Hepatocyte (in vitro differentiated cells): ENCODE data around the gene LBHD2. TPM values are rescaled to one million over a fixed set of nuclear protein-coding genes. Genes with fewer than 3 reads are reported as not detected.
A peak's percentile ranks its signal among the peaks of the same experiment; 100 is the strongest.

ENCODE experiments used
- DNase-seq: peaks from one replicate; pipeline ENCODE4 v3.0.0-alpha.2; 2016; ENCODE audit warnings: low spot score
- H2AFZ ChIP-seq: fragments of 200-600 bp; sonication (generic); 2 replicates; pipeline ENCODE4 v1.6.0; 2016; ENCODE audit warnings: antibody characterized with exemption, mild to moderate bottlenecking
- H3K27ac ChIP-seq: fragments of 200-600 bp; sonication (generic); 2 replicates; pipeline ENCODE4 v1.5.1; 2016; ENCODE audit warnings: mild to moderate bottlenecking
- H3K27me3 ChIP-seq: fragments of 200-600 bp; sonication (generic); 2 replicates; pipeline ENCODE4 v1.6.1; 2016
- H3K36me3 ChIP-seq: fragments of 200-600 bp; sonication (generic); replicated peaks from 2 replicates; pipeline ENCODE4 v1.5.1; 2016; ENCODE audit warnings: low read depth; ENCODE audit not compliant: insufficient read depth
- H3K4me1 ChIP-seq: fragments of 200-600 bp; sonication (generic); 2 replicates; pipeline ENCODE4 v1.5.1; 2016; ENCODE audit warnings: mild to moderate bottlenecking, moderate library complexity; ENCODE audit not compliant: insufficient read depth
- H3K4me2 ChIP-seq: fragments of 200-600 bp; sonication (generic); 2 replicates; pipeline ENCODE4 v1.6.0; 2016
- H3K4me3 ChIP-seq: fragments of 200-600 bp; sonication (generic); 2 replicates; pipeline ENCODE4 v1.5.1; 2016; ENCODE audit warnings: mild to moderate bottlenecking
- H3K79me2 ChIP-seq: fragments of 200-600 bp; sonication (generic); 2 replicates; pipeline ENCODE4 v1.6.0; 2017; ENCODE audit warnings: mild to moderate bottlenecking
- H3K9me2 ChIP-seq: fragments of 200-600 bp; sonication (generic); replicated peaks from 2 replicates; pipeline ENCODE4 v1.6.0; 2017; ENCODE audit warnings: mild to moderate bottlenecking; ENCODE audit not compliant: insufficient read depth
- H3K9me3 ChIP-seq: fragments of 200-600 bp; sonication (generic); 2 replicates; pipeline ENCODE4 v1.5.1; 2016; ENCODE audit warnings: low read depth, mild to moderate bottlenecking
- H4K20me1 ChIP-seq: fragments of 200-600 bp; sonication (generic); 2 replicates; pipeline ENCODE4 v1.6.0; 2016; ENCODE audit warnings: mild to moderate bottlenecking; ENCODE audit not compliant: insufficient read depth, poor library complexity, severe bottlenecking
- EZH2 ChIP-seq: fragments of 200-600 bp; sonication (generic); IDR thresholded peaks from 2 replicates; pipeline ENCODE4 v1.6.1; 2016; ENCODE audit warnings: antibody characterized with exemption, mild to moderate bottlenecking, borderline replicate concordance
- EZH2phosphoT487 ChIP-seq: fragments of 200-600 bp; sonication (generic); IDR thresholded peaks from one replicate; pipeline ENCODE4 v1.6.1; 2018; ENCODE audit warnings: antibody characterized with exemption, mild to moderate bottlenecking, low read depth, moderate library complexity; ENCODE audit not compliant: unreplicated experiment, severe bottlenecking
- WGBS: methylation state at CpG from one replicate; pipeline ENCODE4 v1.1.6; 2016; ENCODE audit warnings: low lambda C conversion rate; ENCODE audit errors: missing lambda C conversion rate; 5-methylcytosine and 5-hydroxymethylcytosine counted together
- polyA plus RNA-seq: library from polyadenylated mRNA; unstranded; fragments of >200 nt; fragmentation: Nextera tagmentation; extraction: Ambion mirVana; gene quantifications from 2 replicates; pipeline ENCODE4 v1.2.1, GENCODE V29; 2016
- total RNA-seq: library from RNA; depleted of rRNA; stranded (reverse); fragments of >200 nt; gene quantifications from 2 replicates; pipeline ENCODE4 v1.2.3, GENCODE V29; 2014
- TF ChIP-seq, protein P1 (sequence below): fragments of 200-600 bp; sonication (generic); IDR thresholded peaks from 2 replicates; pipeline ENCODE4 v1.5.1; 2016; ENCODE audit warnings: antibody characterized with exemption, mild to moderate bottlenecking; ENCODE audit not compliant: poor library complexity

Gene LBHD2
- total and polyA plus RNA-seq, 2 experiments from 2014 or later: 0.21 TPM; not detected in 1

GRCh38 chr14:103058164-103059055, 25.6 kb upstream of the LBHD2 start:
- Histone ChIP-seq H3K9me2 (no peaks in the 10 kb centered on the region), H3K4me1 (peaks cover 34% of the 10 kb centered on the region), H3K79me2 (peaks cover 56% of the 10 kb centered on the region), H2AFZ (peak overlapping the region; percentile 99), H3K27ac (peak overlapping the region; percentile 93), H3K4me3 (peak overlapping the region; percentile 99), H3K9me3 (no peaks in the 10 kb centered on the region), H3K4me2 (peak overlapping the region; percentile 100), H3K27me3 (no peaks in the 10 kb centered on the region), H3K36me3 (no peaks in the 10 kb centered on the region), H4K20me1 (peaks cover 30% of the 10 kb centered on the region)
- 39% methylated on average over 39 of the region's 39 CpGs for WGBS
- peak; percentile 25 for DNase-seq
- TF ChIP-seq EZH2phosphoT487: no peak
- TF ChIP-seq, protein P1, sequence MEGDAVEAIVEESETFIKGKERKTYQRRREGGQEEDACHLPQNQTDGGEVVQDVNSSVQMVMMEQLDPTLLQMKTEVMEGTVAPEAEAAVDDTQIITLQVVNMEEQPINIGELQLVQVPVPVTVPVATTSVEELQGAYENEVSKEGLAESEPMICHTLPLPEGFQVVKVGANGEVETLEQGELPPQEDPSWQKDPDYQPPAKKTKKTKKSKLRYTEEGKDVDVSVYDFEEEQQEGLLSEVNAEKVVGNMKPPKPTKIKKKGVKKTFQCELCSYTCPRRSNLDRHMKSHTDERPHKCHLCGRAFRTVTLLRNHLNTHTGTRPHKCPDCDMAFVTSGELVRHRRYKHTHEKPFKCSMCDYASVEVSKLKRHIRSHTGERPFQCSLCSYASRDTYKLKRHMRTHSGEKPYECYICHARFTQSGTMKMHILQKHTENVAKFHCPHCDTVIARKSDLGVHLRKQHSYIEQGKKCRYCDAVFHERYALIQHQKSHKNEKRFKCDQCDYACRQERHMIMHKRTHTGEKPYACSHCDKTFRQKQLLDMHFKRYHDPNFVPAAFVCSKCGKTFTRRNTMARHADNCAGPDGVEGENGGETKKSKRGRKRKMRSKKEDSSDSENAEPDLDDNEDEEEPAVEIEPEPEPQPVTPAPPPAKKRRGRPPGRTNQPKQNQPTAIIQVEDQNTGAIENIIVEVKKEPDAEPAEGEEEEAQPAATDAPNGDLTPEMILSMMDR: no peak
- TF ChIP-seq EZH2: no peak

- 91% methylated on average over 5 of the region's 5 CpGs for WGBS
- Histone ChIP-seq H3K27ac (no peak overlapping the region), H3K4me1 (peaks cover 32% of the 10 kb centered on the region), H3K4me2 (peak overlapping the region; percentile 100), H3K79me2 (peaks cover 45% of the 10 kb centered on the region), H3K4me3 (no peak overlapping the region), H2AFZ (no peak overlapping the region), H3K9me2 (no peaks in the 10 kb centered on the region), H3K9me3 (no peaks in the 10 kb centered on the region), H3K27me3 (no peaks in the 10 kb centered on the region), H4K20me1 (peaks cover 19% of the 10 kb centered on the region), H3K36me3 (no peaks in the 10 kb centered on the region)
- DNase-seq: no peak
- TF ChIP-seq, protein P1: no peak
- TF ChIP-seq EZH2phosphoT487 (no peak), EZH2 (no peak)
These were observed 24.5 kb upstream of the LBHD2 start for GRCh38 chr14:103059556-103059955.

DNA sequence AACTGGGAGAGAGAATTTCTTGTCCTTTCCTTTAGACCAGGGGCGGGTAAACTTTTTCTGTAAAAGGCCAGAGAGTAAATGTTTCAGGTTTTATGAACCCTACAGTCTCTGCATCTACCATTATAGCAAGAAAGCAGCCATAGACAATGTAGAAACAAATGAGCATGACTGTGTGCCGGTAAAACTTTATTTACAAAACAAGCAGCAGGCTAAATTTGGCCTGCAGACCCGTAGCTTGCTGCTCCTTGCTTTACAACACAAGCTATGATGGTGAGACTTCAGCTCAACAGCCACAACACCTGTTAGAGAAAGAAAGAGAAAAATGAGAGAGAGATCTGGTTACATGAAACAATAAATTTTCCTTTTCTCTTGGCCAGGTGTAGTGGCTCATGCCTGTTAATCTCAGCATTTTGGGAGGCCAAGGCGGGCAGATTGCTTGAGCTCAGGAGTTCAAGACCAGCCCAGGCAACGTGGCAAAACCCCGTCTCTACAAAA, 22.5 kb upstream of the LBHD2 start:
- WGBS: 87% methylated on average over 6 of the region's 6 CpGs
- Histone ChIP-seq H3K9me3 (no peaks in the 10 kb centered on the region), H3K4me2 (no peak overlapping the region), H3K27me3 (no peaks in the 10 kb centered on the region), H4K20me1 (no peaks in the 10 kb centered on the region), H3K36me3 (no peaks in the 10 kb centered on the region), H3K27ac (no peak overlapping the region), H2AFZ (no peak overlapping the region), H3K9me2 (no peaks in the 10 kb centered on the region), H3K4me1 (peaks cover 16% of the 10 kb centered on the region), H3K79me2 (peaks cover 26% of the 10 kb centered on the region), H3K4me3 (no peak overlapping the region)
- no peak for DNase-seq
- TF ChIP-seq EZH2phosphoT487 (no peak), EZH2 (no peak)
- TF ChIP-seq, protein P1: no peak
